SJSA1 (cell line): Measurements from ENCODE around the gene RNF141. TPM values are rescaled to one million over a fixed set of nuclear protein-coding genes. Genes with fewer than 3 reads are reported as not detected.

Source experiments
- DNase-seq, 2 experiments: peaks; one replicate each; pipeline ENCODE4 v3.0.0-alpha.2; 2015 to 2020; ENCODE audit warnings: low spot score in 2 of 2, low read depth in 1 of 2
- H3K27ac ChIP-seq: fragments of 250-450 bp; sonication (Bioruptor Pico); 2 replicates; pipeline ENCODE4 v1.5.1; 2020; ENCODE audit warnings: mild to moderate bottlenecking, moderate library complexity
- H3K27me3 ChIP-seq: fragments of 250-450 bp; sonication (Bioruptor Pico); replicated peaks from 2 replicates; pipeline ENCODE4 v1.5.1; 2020; ENCODE audit warnings: mild to moderate bottlenecking, moderate library complexity
- H3K36me3 ChIP-seq: fragments of 250-450 bp; sonication (Bioruptor Pico); 2 replicates; pipeline ENCODE4 v1.5.1; 2020; ENCODE audit warnings: mild to moderate bottlenecking
- H3K4me1 ChIP-seq: fragments of 250-450 bp; sonication (Bioruptor Pico); replicated peaks from 2 replicates; pipeline ENCODE4 v1.6.1; 2021; ENCODE audit warnings: mild to moderate bottlenecking
- H3K4me3 ChIP-seq: fragments of 250-450 bp; sonication (Bioruptor Pico); 2 replicates; pipeline ENCODE4 v1.5.1; 2020; ENCODE audit warnings: mild to moderate bottlenecking
- H3K9me3 ChIP-seq: fragments of 250-450 bp; sonication (Bioruptor Pico); replicated peaks from 2 replicates; pipeline ENCODE4 v1.5.1; 2020; ENCODE audit warnings: mild to moderate bottlenecking
- total RNA-seq: library from RNA; depleted of rRNA; stranded (reverse); fragments of >200 nt; shearing (Covaris generic); gene quantifications from 2 replicates; pipeline ENCODE4 v1.2.3, GENCODE V29; 2014

RNF141 gene
- total RNA-seq, 1 experiment from 2014 or later, result 23.5 TPM

DNA sequence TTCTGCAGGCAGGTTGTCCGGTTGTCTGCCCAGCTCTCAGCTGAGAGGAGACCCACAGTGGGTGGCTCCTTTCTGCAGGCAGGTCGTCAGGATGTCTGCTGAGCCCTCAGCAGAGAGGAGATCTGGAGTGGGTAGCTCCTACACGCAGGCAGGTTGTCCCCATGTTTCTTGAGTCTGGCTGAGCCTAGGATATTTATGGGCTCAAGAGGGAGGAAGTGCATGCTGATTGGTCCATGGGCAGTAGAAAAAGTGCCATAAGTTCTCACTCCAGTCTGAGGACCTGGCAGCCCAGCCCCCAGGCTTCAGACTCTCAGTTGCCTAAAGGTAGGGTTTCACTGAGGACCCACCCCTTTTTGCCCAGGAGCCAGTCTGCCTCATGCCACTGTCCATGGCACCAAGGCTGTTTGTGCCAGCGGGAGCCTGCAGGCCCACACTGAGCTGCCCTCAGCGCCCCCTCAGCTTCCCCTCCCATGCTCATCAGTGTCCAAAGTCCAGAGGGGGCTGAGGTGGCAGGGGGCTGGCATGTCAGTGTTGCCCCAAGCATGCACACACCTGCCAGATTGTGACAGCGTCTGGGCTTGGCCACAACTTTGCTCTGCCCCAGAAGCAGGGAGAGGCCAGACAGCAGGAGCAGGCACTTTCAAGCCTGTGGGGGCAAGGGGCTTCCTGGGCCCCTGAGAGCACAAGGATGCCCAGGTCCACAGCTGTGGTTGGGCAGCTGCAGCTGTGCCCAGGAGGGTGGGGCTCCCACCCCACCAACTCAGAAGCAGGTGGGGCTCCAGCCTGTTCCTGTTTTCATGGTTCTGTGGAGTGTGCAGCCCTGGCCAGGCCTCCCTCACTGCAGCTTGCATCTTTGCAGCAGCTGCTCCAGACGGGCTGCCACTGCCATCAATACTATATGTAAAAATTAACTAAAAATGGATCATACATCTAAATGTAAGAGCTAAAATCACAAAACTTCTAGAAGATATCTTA is 3.8 kb upstream of the RNF141 start:
- H3K9me3 ChIP-seq, result no peaks in the 10 kb centered on the region
- H3K4me1 ChIP-seq, result peaks cover 11% of the 10 kb centered on the region
- H3K27ac ChIP-seq, result no peak overlapping the region
- H3K4me3 ChIP-seq, result no peak overlapping the region
- peaks cover 6% of the 10 kb centered on the region for H3K36me3 ChIP-seq
- no peak for DNase-seq
- H3K27me3 ChIP-seq, result no peaks in the 10 kb centered on the region

DNA sequence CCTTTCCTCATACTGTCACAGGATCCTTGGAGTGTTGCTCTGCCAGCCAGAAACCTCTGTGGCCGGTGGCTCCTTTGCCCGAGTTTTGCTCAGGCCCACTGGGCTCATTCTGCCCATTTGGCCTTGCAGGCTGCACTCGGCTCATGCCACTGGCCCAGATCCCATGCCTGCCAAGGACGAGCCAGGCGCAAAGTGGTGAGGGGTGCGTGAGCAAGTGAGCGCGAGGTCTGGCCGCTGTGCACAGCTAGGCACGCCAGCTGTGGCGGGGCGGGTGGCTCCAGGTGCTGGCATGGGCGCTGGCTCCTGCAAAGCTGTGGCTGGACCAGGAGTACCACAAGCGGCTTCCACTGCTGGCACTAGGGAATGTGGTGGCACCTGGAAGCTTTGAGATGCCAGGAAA is 2.8 kb upstream of the RNF141 start:
- H3K27me3 ChIP-seq, result no peaks in the 10 kb centered on the region
- H3K4me3 ChIP-seq, result no peak overlapping the region
- peaks cover 6% of the 10 kb centered on the region for H3K36me3 ChIP-seq
- H3K4me1 ChIP-seq, result peaks cover 15% of the 10 kb centered on the region
- no peak for DNase-seq
- H3K9me3 ChIP-seq, result no peaks in the 10 kb centered on the region
- H3K27ac ChIP-seq, result no peak overlapping the region

DNA sequence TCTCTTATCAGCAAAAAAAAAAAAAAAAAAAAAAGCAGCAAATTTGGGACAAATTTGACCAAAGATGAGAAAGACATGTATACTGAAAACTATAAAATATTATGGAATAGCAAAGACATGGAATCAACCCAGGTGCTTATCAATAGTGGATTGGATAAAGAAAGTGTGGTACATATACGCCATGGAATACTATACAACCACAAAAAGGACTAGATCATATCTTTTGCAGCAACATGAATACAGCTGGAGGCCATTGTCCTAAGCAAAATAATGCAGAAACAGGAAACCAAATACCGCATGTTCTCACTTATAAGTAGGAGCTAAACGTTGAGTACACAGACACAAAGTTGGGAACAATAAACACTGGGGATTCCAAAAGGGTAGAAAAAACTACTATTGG is 1.8 kb upstream of the RNF141 start:
- H3K9me3 ChIP-seq, result no peaks in the 10 kb centered on the region
- H3K27me3 ChIP-seq, result no peaks in the 10 kb centered on the region
- H3K4me1 ChIP-seq, result peaks cover 15% of the 10 kb centered on the region

DNA sequence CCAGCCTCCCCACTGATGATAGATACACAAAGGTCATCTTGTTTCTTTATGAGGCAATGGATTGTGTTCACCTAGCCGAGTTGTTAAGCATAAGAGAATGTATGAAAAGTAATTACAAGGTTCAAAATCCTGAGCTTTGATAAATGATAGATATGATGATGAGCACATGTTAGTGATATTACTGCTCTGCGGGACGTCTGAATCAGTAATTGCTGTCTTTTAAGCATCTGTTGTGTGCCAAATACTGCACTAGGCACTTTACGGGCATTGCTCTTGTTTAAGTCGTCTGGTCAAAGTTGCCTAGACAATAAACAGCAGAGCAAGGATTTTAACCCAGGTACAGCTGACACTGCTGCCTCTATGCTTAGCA is 559 bp upstream of the RNF141 start:
- Histone ChIP-seq H3K4me1 (peaks cover 15% of the 10 kb centered on the region), H3K9me3 (no peaks in the 10 kb centered on the region), H3K27ac (peak overlapping the region; percentile 16; the same call in 1 of the 2 replicates), H3K27me3 (no peaks in the 10 kb centered on the region), H3K36me3 (peaks cover 6% of the 10 kb centered on the region), H3K4me3 (peak overlapping the region; percentile 86)
- no peak for DNase-seq

More for the DNA sequence above, 1.8 kb upstream of the RNF141 start:
- H3K36me3 ChIP-seq, result peaks cover 6% of the 10 kb centered on the region
- H3K27ac ChIP-seq, result no peak overlapping the region
- no peak for DNase-seq
- no peak overlapping the region for H3K4me3 ChIP-seq

DNA sequence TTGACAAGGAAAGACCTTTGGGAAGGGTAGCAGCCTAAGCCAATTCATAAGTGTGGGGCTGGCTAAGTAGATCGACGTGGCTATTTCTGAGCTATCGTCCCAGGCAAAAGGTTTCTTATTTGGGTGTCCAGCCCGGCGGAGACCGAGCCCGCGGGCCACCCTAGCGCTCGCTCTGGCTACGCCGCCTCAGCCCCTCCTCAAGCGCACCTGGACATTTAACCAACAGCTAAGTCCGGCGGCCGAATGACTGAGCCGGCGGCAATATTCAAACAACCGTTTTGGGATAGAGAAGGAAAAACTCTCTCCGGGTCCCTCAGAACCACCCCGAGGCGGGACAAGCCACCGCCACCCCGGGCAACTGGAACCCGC is 457 bp downstream of the RNF141 start:
- H3K36me3 ChIP-seq, result peaks cover 6% of the 10 kb centered on the region
- DNase-seq, result peak in 1 of 2 experiments; percentile 48

DNA sequence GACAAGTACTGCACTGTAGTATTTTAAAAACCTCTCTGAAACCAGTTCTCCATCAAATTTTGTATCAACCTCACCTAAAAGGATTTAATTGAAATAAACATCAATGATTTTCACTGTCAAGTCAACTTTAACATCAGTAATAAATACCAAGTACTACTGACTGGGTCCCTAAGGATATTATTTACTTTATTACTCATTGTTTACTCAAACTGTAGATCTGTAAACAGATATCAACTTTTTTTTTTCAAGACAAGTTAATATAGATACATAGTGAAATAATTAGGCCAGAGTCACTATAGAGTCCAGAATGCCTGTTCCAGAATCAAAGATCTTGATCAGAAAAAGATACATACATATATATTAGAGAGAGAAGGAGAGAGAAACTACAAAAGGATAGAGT is 1.6 kb downstream of the RNF141 start:
- H3K9me3 ChIP-seq, result no peaks in the 10 kb centered on the region
- no peak overlapping the region for H3K4me3 ChIP-seq
- no peak for DNase-seq
- no peak overlapping the region for H3K27ac ChIP-seq
- H3K36me3 ChIP-seq, result peaks cover 6% of the 10 kb centered on the region
- H3K4me1 ChIP-seq, result peaks cover 15% of the 10 kb centered on the region
- H3K27me3 ChIP-seq, result no peaks in the 10 kb centered on the region

More for the DNA sequence above, 457 bp downstream of the RNF141 start:
- peak overlapping the region; percentile 76 for H3K27ac ChIP-seq
- no peaks in the 10 kb centered on the region for H3K9me3 ChIP-seq
- H3K4me1 ChIP-seq, result peaks cover 15% of the 10 kb centered on the region
- peak overlapping the region; percentile 86 for H3K4me3 ChIP-seq
- H3K27me3 ChIP-seq, result no peaks in the 10 kb centered on the region

DNA sequence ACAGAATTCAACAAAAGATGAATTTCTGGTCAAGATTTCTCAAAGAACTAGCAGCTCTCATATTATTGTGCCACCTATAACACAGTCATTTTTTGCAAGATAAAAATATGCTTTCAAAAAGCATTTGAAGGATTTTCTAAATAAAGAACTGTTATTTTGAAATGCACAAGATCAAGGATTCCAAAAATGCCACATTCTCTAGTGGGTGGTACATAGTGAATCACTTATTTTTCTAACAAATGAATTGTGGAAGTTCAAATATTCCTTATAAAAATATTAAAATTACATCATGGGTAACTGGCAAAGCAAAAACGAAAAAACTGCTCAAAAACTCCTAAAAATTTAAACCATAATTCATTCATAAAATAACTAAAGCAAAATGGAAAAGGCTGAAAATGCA is 2.1 kb downstream of the RNF141 start:
- no peak overlapping the region for H3K4me3 ChIP-seq

DNA sequence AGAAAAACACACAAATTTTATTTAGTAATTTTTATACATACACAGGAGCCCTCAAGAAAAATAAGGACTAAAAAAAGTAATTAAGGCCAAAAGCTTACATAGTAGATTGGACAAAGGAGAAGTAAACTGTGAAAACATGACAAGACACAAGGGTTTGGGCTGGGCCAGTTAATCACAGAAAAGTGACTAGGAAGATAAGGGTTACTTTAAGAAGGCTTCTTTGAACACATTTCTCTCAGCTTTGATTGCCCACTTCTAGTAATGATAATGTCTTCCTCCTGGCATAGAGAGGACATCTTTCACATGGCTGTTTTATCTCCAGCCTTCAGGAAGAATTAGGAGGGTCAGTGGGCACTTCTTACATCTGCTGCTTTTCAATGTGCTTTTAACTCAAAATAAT is 3.4 kb downstream of the RNF141 start:
- peaks cover 6% of the 10 kb centered on the region for H3K36me3 ChIP-seq
- H3K27me3 ChIP-seq, result no peaks in the 10 kb centered on the region
- no peak overlapping the region for H3K27ac ChIP-seq
- H3K4me3 ChIP-seq, result no peak overlapping the region
- peaks cover 15% of the 10 kb centered on the region for H3K4me1 ChIP-seq
- no peak for DNase-seq
- no peaks in the 10 kb centered on the region for H3K9me3 ChIP-seq

More for the DNA sequence above, 2.1 kb downstream of the RNF141 start:
- no peak for DNase-seq
- Histone ChIP-seq H3K4me1 (peaks cover 15% of the 10 kb centered on the region), H3K27ac (no peak overlapping the region), H3K36me3 (peaks cover 6% of the 10 kb centered on the region), H3K9me3 (no peaks in the 10 kb centered on the region), H3K27me3 (no peaks in the 10 kb centered on the region)

DNA sequence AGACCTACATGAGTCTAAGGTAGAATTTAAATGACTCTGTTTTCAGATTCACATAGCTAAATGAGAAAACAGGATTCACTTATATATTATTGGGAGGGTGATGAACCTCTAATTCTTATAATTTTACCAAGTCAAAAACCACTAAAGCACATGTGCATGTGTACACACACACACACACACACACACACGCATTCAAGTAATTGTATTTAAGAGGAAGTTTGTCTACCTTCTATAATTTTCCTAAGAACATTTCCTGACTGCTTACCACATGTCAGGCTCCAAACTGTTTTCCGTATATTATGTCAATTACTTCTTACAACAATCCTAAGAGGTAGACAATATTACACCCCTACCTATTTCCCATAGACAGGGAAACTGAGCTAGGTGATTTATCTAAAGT is 6.7 kb downstream of the RNF141 start:
- no peak overlapping the region for H3K4me3 ChIP-seq
- no peak overlapping the region for H3K27ac ChIP-seq
- no peaks in the 10 kb centered on the region for H3K9me3 ChIP-seq
- no peaks in the 10 kb centered on the region for H3K27me3 ChIP-seq
- H3K36me3 ChIP-seq, result peaks cover under 1% of the 10 kb centered on the region; the same call in 1 of the 2 replicates
- peaks cover 6% of the 10 kb centered on the region for H3K4me1 ChIP-seq
- no peak for DNase-seq

DNA sequence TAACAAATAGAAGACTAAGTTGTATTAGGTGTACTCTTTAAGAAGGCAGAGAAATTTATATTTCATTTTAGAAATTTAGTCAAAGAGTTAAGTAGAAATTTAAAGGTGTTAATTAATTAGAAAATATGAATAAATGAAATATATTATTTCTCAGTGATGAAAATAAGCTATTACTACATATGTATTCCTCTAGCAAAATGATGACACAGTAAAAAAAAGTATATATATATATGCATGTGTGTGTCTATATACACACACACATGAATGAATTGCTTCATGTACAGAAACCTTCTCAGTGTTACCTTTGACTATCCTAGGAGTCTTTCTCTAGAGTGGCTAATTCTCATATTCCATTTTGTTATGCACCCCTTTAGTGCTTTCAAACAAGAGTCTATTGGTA is 7.7 kb downstream of the RNF141 start:
- no peak overlapping the region for H3K4me3 ChIP-seq
- DNase-seq, result no peak
- H3K27me3 ChIP-seq, result no peaks in the 10 kb centered on the region
- H3K9me3 ChIP-seq, result no peaks in the 10 kb centered on the region
- H3K36me3 ChIP-seq, result peaks cover 10% of the 10 kb centered on the region
- peaks cover 11% of the 10 kb centered on the region; the same call in 1 of the 2 replicates for H3K4me1 ChIP-seq
- no peak overlapping the region for H3K27ac ChIP-seq

DNA sequence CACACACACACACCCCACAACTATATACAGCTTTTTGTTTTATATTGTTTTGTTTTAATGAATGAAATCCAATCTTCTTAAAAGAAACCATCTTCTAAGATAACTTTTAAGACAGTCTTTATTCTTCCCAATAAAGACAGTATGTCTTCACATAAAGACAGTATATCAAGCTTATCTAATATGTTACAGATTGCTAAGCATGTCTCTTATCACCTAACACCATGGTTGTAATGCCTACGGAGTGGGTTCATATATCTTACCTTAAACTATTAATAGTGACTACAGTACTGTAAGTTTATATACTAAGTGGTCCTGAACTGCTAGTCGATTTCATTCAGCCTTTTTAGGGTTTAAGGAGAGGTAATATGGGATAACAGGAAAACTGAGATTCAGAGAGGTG is 8.5 kb downstream of the RNF141 start:
- H3K4me3 ChIP-seq, result no peak overlapping the region
- no peaks in the 10 kb centered on the region for H3K27me3 ChIP-seq
- H3K36me3 ChIP-seq, result peaks cover 12% of the 10 kb centered on the region
- no peak for DNase-seq
- H3K27ac ChIP-seq, result no peak overlapping the region
- no peaks in the 10 kb centered on the region for H3K9me3 ChIP-seq
- peaks cover 19% of the 10 kb centered on the region for H3K4me1 ChIP-seq

DNA sequence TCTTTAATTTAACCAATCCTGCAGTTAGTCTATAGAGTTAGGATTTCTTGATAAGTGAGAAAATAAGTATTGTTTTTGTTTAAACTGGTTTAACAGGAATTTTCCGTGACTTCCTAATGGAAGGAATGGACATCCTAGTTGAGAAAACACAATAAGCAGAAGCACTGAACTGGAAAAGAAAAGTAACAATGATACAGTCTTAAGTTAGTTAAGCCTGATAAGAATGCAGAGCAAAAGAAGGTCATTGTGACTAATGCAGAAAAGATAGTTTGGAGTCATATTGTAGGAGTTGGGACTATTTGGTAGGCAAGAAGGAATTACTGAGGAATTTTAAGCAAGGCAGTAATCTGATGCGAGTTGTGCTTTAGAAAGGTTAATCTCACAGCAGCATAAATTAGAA is 11.7 kb downstream of the RNF141 start:
- peaks cover 30% of the 10 kb centered on the region for H3K4me1 ChIP-seq
- H3K27ac ChIP-seq, result no peak overlapping the region
- peaks cover 28% of the 10 kb centered on the region for H3K36me3 ChIP-seq
- DNase-seq, result no peak
- H3K4me3 ChIP-seq, result no peak overlapping the region
- no peaks in the 10 kb centered on the region for H3K9me3 ChIP-seq
- no peaks in the 10 kb centered on the region for H3K27me3 ChIP-seq

DNA sequence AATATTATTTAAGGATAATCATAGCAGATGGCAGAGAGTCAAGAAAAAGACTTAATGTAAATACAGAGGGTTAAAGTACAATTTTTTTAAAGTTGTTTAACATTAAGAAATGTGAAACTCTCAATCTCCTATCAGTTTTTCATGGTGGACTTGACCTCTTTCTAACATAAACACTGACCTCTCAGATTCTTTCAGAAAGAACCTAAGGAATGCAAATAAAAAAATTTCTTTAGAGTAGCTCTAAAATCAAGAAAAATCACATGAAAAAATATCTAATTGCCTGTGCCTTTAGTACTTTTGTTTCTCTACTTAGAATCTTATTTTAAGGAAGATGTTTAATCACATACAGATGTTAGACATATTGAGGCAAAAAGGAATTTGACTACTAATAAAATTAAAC is 12.9 kb downstream of the RNF141 start:
- H3K4me3 ChIP-seq, result no peak overlapping the region
- no peaks in the 10 kb centered on the region for H3K27me3 ChIP-seq
- no peak overlapping the region for H3K27ac ChIP-seq
- H3K36me3 ChIP-seq, result peaks cover 28% of the 10 kb centered on the region
- H3K9me3 ChIP-seq, result no peaks in the 10 kb centered on the region
- no peak for DNase-seq
- peaks cover 30% of the 10 kb centered on the region for H3K4me1 ChIP-seq

DNA sequence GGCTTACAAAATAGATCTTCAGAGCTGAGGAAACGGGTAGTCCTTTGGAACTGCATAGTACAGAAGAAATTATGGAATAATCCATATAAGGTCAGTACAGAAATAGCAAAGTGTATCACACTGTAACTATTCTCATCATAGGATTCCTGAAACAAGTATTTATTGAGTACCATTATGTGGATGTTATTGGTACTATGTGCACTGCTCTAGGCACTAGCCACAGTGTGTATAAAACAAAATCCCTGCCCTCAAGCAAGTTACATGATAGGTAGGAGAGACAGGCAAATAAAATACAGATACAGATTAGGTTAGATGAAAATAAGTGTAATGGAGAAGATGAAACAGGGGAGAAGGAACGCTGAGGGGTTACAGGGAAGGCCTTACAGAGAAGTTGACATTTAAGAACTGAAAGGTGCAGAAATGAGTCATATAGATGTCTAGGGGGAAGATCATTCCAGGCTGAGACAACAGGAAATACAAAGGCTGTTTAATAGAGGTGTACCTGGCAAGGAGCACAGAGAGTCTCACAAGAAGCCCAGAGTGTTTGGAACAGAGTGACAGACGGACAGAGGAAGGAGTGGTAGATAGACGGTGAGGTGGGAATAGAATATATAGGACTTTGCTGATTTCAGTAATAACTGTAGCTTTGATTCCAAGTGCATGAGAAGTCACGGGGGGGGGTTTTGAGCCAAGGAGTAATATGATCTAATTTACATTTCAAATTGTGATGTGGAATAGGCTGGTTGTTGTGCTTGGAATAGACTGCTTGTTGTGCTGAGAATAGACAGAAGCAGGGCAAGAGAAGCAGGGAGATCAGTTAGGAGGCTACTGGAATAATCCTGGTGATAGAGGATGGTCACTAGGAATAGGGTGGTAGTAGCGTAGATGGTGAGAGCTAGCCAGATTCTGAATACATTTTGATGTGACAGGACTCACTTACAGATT is 13.7 kb downstream of the RNF141 start:
- Histone ChIP-seq H3K4me3 (no peak overlapping the region), H3K36me3 (peaks cover 35% of the 10 kb centered on the region), H3K27ac (no peak overlapping the region), H3K27me3 (no peaks in the 10 kb centered on the region), H3K4me1 (peaks cover 30% of the 10 kb centered on the region), H3K9me3 (no peaks in the 10 kb centered on the region)
- no peak for DNase-seq
